SJCRH30 (cell line): ENCODE data around the gene MIS12. TPM values are rescaled to one million over a fixed set of nuclear protein-coding genes. Genes with fewer than 3 reads are reported as not detected.

Experiments
- DNase-seq, 2 experiments: peaks; one replicate each; pipeline ENCODE4 v3.0.0-alpha.2; 2015 to 2020
- H3K27ac ChIP-seq: fragments of 250-450 bp; sonication (Bioruptor Pico); 2 replicates; pipeline ENCODE4 v1.5.1; 2020; ENCODE audit warnings: mild to moderate bottlenecking, moderate library complexity
- H3K27me3 ChIP-seq: fragments of 250-450 bp; sonication (Bioruptor Pico); 2 replicates; pipeline ENCODE4 v1.5.1; 2020; ENCODE audit warnings: mild to moderate bottlenecking, moderate library complexity
- H3K36me3 ChIP-seq: fragments of 250-450 bp; sonication (Bioruptor Pico); 2 replicates; pipeline ENCODE4 v1.5.1; 2020; ENCODE audit warnings: mild to moderate bottlenecking, moderate library complexity
- H3K4me1 ChIP-seq: fragments of 250-450 bp; sonication (Bioruptor Pico); 2 replicates; pipeline ENCODE4 v1.5.1; 2020; ENCODE audit warnings: mild to moderate bottlenecking, moderate library complexity
- H3K4me3 ChIP-seq: fragments of 250-450 bp; sonication (Bioruptor Pico); 2 replicates; pipeline ENCODE4 v1.5.1; 2020; ENCODE audit warnings: mild to moderate bottlenecking, moderate library complexity
- H3K9me3 ChIP-seq: fragments of 250-450 bp; sonication (Bioruptor Pico); replicated peaks from 2 replicates; pipeline ENCODE4 v1.5.1; 2020; ENCODE audit warnings: mild to moderate bottlenecking, moderate library complexity
- total RNA-seq: library from RNA; depleted of rRNA; stranded (reverse); fragments of >200 nt; shearing (Covaris generic); gene quantifications from 2 replicates; pipeline ENCODE4 v1.2.3, GENCODE V29; 2014

Gene MIS12
- total RNA-seq, 1 experiment from 2014 or later: 27.2 TPM

DNA sequence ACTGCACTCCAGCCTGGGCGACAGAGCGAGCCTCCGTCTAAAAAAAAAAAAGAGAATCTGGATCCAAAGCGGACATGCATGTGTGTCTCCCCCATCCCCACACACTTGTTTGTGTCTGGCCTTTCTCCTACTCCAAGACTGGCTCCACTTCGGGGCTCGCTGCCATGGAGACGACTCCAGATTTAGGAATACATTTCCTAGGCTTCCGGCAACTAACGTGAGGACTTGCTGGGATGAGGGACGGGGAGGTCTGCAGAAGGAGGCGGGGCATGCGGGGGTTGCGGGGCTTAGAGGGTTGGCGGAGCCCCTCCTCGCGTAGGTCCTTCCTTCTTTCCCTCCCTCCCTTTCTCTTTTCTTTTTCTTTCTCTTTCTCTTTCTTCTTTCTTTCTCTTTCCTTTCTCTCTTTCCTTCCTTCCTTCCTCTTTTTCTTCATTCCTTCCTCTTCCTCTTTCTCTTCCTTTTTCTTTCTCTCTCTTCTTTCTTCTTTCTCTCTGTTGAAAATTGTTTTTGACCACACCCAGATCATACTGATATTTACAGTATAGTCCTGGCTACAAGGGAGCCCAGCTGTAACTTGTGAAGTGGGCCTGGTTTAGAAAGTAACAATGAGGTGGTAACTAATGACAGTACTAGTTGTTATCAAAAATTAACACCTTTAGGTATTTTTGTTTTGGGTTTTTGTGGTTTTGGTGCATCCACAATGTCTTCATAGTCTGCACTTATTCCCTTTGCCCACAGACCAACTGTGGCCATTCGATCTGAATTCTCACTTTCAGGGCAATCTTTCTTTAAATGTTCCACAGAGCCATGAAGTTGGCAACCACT lies 25.2 kb downstream of the MIS12 start:
- Histone ChIP-seq H3K4me1 (peaks cover 3% of the 10 kb centered on the region), H3K36me3 (no peaks in the 10 kb centered on the region), H3K27me3 (no peaks in the 10 kb centered on the region), H3K27ac (no peak overlapping the region), H3K4me3 (no peak overlapping the region), H3K9me3 (no peaks in the 10 kb centered on the region)
- DNase-seq: no peak

DNA sequence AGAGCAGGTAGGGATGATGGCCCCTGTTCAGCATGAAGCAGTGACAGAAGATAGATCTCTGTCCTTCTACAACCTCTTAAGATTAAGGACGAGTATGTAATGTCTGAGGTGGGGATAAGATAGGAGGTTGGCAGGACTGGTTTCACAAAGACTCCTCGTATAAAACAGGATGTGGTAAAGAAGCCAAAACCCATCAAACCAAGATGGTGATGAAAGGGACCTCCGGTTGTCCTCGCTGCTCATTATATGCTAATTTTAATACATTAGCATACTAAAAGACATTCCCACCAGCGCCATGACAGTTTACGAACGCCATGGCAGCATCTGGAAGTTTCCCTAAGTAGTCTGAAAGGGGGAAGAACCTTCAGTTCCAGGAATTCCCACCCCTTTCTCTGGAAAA lies 27.3 kb downstream of the MIS12 start:
- no peak overlapping the region for H3K27ac ChIP-seq
- no peak for DNase-seq
- H3K4me1 ChIP-seq: peaks cover 3% of the 10 kb centered on the region
- no peaks in the 10 kb centered on the region for H3K36me3 ChIP-seq
- H3K27me3 ChIP-seq: no peaks in the 10 kb centered on the region
- no peaks in the 10 kb centered on the region for H3K9me3 ChIP-seq
- H3K4me3 ChIP-seq: no peak overlapping the region

DNA sequence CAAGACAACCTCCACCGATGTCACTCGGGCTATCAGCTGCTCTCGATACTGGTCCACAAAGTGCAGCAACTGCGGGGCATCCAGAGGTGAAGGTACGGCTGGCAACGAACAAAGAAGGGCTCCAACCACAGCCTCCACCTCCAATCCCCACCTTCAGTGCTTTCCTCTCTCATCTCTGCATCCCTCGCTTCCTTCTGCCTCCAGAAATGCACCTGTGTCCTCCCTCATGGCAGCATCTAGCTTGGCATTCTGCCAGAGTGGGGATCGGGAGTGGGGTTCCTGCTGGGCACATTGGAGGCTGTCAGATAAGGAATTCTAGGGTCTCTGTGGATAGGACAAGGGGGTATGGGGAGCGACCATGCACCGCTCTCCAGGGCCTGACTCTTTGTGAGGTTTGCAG lies 28.6 kb downstream of the MIS12 start:
- no peaks in the 10 kb centered on the region for H3K36me3 ChIP-seq
- H3K9me3 ChIP-seq: no peaks in the 10 kb centered on the region
- no peak overlapping the region for H3K4me3 ChIP-seq
- no peak overlapping the region for H3K27ac ChIP-seq
- H3K27me3 ChIP-seq: no peaks in the 10 kb centered on the region
- peaks cover 3% of the 10 kb centered on the region for H3K4me1 ChIP-seq
- DNase-seq: no peak

DNA sequence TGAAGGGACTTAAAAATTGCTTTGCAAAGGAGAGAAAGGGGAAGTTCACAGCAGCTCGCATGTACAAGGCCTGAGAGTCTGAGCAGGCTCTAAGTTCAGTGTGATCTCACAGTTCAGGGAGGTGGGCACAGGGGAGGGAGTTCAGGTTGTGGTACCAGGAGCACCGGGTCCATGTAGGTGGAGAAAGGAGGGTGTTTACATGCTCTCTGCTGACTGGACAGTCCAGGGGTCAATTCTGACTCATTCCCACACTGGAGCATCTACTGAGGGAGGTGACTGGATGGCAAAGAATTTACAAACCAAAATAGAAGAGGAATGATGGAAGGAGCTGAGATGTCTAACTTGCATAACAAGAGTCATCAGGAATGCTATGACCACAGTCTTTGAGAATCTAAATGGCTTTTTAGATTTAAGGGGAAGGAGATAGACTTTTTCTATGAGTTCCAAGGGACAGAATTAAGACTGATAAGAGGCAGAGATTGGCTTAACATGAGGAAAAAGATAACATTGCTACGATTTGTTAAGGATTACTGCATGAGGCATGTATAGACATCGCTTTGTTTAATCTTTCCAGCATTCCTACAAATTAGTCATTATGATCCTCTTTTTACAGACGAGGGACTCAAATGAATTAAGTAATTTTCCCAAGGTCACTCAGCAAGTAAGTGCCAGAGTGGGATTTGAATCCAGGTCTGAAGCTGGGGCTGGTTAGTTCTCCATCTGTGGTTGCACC lies 29.9 kb downstream of the MIS12 start:
- H3K4me1 ChIP-seq: peaks cover 3% of the 10 kb centered on the region
- peak; percentile 11 to 23 for DNase-seq
- no peaks in the 10 kb centered on the region for H3K27me3 ChIP-seq
- H3K27ac ChIP-seq: peak overlapping the region; percentile 49
- no peaks in the 10 kb centered on the region for H3K36me3 ChIP-seq
- no peak overlapping the region for H3K4me3 ChIP-seq
- H3K9me3 ChIP-seq: no peaks in the 10 kb centered on the region

DNA sequence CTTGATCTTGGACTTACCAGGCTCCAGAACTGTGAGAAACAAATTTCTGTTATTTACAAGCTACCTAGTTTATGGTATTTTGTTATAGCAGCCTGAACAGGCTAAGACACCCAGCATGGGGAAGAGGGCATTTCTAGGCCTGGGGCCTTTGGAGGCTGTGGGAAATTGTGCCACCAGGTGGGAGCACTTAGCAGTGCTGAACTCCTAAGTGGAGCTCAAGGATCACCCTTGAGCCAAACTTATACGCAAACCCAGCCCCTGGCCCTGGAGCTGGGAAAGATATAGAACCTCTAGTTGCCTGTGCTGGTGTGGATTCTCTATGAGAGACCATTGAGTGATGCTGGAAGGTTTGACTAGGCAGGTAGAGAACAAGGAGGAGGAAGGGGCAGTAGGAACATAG lies 36.1 kb downstream of the MIS12 start:
- no peak overlapping the region for H3K27ac ChIP-seq
- H3K9me3 ChIP-seq: no peaks in the 10 kb centered on the region
- H3K4me1 ChIP-seq: peaks cover 14% of the 10 kb centered on the region
- no peaks in the 10 kb centered on the region for H3K36me3 ChIP-seq
- no peak overlapping the region for H3K4me3 ChIP-seq
- no peak for DNase-seq
- no peaks in the 10 kb centered on the region for H3K27me3 ChIP-seq

DNA sequence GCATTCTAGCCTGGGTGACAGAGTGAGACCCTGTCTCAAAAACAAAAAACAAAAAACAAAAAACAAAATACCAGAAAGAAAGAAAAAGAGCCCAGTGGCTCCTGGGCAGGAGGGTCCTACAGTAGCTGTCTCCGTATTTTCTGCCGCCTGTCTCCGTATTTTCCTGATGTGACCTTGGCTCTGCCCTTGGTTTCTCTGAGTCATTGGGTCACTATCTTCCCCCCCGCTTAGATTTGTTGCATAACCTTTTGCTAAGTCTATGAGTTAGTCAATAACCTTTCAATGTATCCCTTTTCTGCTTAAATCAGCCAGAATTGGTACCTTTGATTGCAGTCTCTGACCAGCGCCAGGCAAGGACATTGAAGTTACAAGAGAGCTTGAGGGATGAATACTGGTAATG lies 36.9 kb downstream of the MIS12 start:
- Histone ChIP-seq H3K36me3 (no peaks in the 10 kb centered on the region), H3K4me1 (peaks cover 21% of the 10 kb centered on the region), H3K9me3 (no peaks in the 10 kb centered on the region), H3K27me3 (no peaks in the 10 kb centered on the region), H3K4me3 (no peak overlapping the region), H3K27ac (no peak overlapping the region)
- no peak for DNase-seq

DNA sequence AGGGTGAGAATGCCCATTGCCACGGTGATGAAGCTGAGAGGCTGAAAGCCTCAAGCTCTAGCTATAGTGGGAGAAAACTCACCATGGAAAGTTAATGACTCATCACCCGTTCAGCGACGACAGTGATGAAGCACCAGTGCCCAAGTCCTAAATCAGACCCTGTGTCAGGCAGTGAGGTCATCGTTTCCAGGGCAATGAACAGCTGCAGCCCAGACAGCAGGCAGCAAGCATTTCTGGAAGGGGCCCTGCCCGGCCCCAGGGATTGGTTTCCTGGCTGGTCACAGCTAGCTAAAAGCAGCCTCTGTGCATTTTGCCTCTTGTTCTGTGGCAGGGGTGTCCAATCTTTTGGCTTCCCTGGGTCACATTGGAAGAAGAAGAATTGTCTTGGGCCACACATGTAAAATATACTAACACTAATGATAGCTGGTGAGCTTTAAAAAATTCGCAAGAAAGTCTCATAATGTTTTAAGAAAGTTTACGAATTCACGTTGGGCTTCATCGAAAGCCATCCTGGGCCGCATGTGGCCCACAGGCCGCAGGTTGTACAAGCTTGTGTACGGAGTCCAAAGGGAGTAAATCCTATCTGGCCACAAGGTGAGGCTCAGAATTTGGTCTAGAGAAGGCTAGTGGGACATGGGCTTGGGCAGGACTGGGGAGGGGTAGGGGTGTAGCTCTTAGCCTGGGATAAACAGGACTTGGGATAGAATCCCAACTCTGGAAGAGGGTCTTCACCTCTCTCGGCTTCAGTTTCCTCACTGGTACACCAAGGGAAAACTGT lies 40.6 kb downstream of the MIS12 start:
- DNase-seq: peak; percentile 94 to 96
- no peaks in the 10 kb centered on the region for H3K9me3 ChIP-seq
- H3K36me3 ChIP-seq: no peaks in the 10 kb centered on the region
- H3K4me1 ChIP-seq: peaks cover 25% of the 10 kb centered on the region
- no peak overlapping the region for H3K4me3 ChIP-seq
- peak overlapping the region; percentile 94 for H3K27ac ChIP-seq
- no peaks in the 10 kb centered on the region for H3K27me3 ChIP-seq

DNA sequence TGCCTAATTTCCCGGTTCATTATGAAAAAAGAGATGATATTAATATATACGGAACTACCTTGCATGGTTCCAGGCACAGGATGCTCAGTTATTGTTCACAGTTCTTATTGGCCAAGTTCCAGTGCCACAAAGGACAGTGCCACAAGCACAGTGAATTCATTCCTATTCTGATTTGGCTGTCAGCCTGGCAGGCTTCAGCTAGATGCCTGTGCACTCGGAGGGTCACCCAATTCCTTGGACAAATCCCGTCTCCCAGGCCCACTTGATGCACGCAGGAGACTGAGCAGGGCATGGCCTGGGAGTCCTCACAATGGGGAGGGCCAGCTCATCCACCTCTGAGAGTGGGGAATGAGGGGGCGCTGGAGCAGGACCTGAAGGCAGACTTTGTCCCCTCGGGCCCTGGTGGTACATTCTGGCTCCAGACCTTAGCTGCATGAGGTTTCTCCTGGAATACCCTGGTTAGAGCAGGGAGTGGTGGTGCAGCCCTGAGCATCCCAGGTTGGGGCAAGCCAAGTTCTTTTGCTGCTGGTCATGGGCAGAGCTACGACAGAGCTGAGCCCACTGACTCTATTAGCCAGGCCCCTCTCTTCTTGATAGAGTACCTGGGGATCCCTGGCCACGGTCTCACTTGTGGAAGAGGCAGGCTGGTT lies 41.4 kb downstream of the MIS12 start:
- peaks cover 25% of the 10 kb centered on the region for H3K4me1 ChIP-seq
- H3K4me3 ChIP-seq: no peak overlapping the region
- DNase-seq: no peak
- no peaks in the 10 kb centered on the region for H3K36me3 ChIP-seq
- H3K27me3 ChIP-seq: no peaks in the 10 kb centered on the region
- H3K9me3 ChIP-seq: no peaks in the 10 kb centered on the region
- H3K27ac ChIP-seq: peak overlapping the region; percentile 94

DNA sequence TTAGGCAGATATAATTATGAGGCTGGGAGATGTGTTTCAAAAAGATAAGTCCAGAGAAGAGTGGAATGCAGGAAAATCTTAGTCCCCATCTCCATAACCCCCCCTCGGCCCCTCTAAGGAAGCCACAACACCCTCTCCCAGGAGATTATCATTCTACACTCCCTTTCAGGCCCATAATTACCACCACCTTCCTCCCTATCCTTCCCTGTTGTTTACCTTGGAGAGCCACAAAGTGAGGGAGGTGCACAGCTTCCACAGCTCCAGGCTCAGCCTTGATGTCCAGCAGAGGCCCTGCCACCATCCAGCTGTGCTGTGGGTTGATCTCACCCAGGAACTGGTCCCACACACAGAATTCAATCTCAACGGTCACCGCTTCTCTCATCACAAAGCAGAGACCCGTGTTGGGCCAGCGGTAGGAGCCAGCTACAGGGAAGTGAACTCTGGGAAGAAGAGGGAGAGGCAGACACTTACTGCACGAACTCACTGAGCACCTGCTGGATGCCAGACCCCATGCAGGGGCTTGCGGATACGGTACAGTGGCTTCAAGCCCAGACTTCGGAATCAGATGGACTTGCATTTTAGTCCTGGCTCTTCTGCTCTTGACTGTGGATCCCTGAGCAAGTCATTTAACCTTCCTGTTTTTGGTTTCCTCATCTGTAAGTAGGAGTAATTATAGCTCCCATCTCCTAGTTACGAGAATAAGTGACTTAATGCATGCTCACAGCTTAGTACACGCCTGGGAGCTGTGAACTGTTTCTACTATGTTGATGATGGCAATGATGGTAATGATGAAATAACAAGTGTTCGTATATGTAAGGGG lies 44.1 kb downstream of the MIS12 start:
- H3K4me1 ChIP-seq: peaks cover 25% of the 10 kb centered on the region
- no peaks in the 10 kb centered on the region for H3K27me3 ChIP-seq
- H3K9me3 ChIP-seq: no peaks in the 10 kb centered on the region
- H3K36me3 ChIP-seq: no peaks in the 10 kb centered on the region
- no peak overlapping the region for H3K27ac ChIP-seq
- H3K4me3 ChIP-seq: no peak overlapping the region
- no peak for DNase-seq

DNA sequence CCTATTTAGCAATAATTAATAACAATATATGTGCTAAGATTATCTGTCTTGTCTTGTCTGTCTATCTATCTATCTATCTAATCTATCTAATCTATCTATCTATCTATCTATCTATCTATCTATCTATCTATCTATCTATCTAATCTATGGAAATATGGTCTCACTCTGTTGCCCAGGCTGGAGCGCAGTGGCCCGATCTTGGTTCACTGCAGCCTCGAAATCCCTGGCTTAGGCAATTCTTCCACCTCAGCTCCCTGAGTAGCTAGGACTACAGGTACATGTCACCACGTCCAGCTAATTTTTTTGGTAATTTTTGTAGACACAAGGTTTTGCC lies 44.7 kb downstream of the MIS12 start:
- no peak for DNase-seq
- Histone ChIP-seq H3K9me3 (no peaks in the 10 kb centered on the region), H3K27me3 (no peaks in the 10 kb centered on the region), H3K36me3 (no peaks in the 10 kb centered on the region), H3K27ac (no peak overlapping the region), H3K4me3 (no peak overlapping the region), H3K4me1 (peaks cover 23% of the 10 kb centered on the region)

DNA sequence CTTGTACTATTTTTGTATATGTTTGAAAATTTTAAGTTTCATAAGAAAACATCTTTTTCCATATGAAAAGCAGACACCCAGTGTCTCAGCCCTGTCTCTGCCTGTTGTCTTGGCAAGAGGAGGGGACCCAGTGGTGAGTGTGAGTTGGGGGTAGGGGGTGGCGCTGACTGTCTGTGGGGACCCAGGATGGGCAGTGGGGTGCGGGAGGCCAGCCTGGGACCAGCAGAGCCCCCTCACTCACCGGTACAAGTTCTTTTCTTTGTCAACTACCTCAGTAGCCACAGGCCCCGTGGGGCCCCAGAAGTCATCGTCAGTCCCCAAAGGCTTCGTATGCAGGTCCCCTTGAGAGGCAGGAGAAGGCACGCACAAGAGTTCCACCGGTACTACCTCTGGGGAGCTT lies 46.2 kb downstream of the MIS12 start:
- no peaks in the 10 kb centered on the region for H3K9me3 ChIP-seq
- no peak overlapping the region for H3K4me3 ChIP-seq
- no peaks in the 10 kb centered on the region for H3K27me3 ChIP-seq
- peaks cover 10% of the 10 kb centered on the region for H3K4me1 ChIP-seq
- no peak overlapping the region for H3K27ac ChIP-seq
- no peaks in the 10 kb centered on the region for H3K36me3 ChIP-seq
- no peak for DNase-seq

DNA sequence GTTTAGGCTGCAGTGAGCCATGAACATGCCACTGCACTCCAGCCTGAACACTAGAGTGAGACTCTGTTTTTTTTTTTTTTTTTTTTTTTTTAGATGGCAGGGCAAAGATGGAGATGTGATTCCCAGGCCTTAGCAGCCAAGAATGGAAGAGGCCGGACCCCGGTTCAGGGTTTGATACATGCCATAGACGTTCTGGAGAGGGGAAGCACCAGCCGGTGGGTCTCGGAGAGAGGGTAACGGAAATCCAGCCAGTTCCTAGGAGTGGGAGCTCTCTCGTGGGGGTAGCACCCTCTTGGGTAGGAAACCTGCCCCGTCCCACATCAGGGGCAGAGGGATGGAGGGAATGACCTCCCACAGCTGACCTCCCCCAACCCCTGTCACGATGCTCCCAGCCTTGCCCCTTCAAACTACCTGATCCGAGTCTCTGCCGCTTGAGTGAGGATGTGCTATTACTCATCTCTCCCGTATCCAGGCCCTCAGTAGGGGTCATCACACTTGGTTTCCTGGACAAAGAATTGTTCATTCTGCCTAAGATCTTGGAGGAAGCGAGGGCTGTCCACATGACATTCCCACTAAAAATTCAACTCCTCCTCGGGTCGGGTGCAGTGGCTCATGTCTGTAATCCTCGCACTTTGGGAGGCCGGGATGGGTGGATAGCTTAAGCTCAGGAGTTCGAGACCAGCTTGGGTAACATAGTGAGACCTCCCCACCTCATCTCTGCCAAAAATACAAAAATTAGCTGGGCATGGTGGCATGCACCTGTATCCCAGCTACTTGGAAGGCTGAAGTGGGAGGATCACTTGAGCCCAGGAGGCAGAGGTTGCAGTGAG lies 47.3 kb downstream of the MIS12 start:
- Histone ChIP-seq H3K27me3 (no peaks in the 10 kb centered on the region), H3K36me3 (no peaks in the 10 kb centered on the region), H3K4me3 (no peak overlapping the region), H3K9me3 (no peaks in the 10 kb centered on the region), H3K4me1 (no peaks in the 10 kb centered on the region; the same call in 1 of the 2 replicates), H3K27ac (no peak overlapping the region)
- no peak for DNase-seq

DNA sequence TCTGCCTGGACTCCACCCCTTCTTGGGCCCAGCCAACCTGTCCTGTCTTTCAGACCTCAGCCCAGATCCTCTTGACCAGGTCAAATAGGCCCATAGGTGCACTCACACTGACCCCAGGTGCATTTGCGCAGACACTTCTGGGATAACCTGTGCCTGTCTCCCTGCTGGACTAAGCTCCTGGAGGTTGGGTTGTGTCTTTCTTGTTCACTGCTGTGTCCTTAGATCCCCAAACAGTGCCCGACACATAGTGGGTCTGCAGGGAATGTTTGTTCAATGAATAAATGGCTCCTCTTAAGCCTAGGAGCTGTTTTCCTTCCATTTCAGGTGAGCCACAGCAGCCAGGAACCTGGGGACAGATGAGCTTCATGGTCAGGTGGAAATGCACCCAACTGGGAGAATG lies 49.1 kb downstream of the MIS12 start:
- no peak overlapping the region for H3K27ac ChIP-seq
- H3K4me3 ChIP-seq: no peak overlapping the region
- no peaks in the 10 kb centered on the region for H3K4me1 ChIP-seq
- H3K27me3 ChIP-seq: no peaks in the 10 kb centered on the region
- no peak for DNase-seq
- H3K36me3 ChIP-seq: no peaks in the 10 kb centered on the region
- H3K9me3 ChIP-seq: no peaks in the 10 kb centered on the region
